Gastrocnemius medialis (tissue), 4 donors: Measurements from ENCODE around the gene CD47. TPM values are rescaled to one million over a fixed set of nuclear protein-coding genes. Genes with fewer than 3 reads are reported as not detected.

Experiments used
- ATAC-seq, 2 donors: fragments of 150-250 bp; one replicate each; pipeline ENCODE4 v1.9.1; 2016
- DNase-seq, 2 donors: peaks; one replicate each; pipeline ENCODE4 v3.0.0-alpha.2; 2019
- H3K27ac ChIP-seq, 4 donors: fragments of 200-600 bp; sonication (generic); 1 replicate in 1 of 4; 2 replicates in 3 of 4; pipeline ENCODE4 v1.5.1; 2016 to 2018; ENCODE audit warnings: mild to moderate bottlenecking in 2 of 4, moderate library complexity in 1 of 4
- H3K27me3 ChIP-seq, 3 donors: fragments of 200-600 bp; sonication (generic) in 2 of 3; 1 replicate in 1 of 3; 2 replicates in 2 of 3; pipeline versions ENCODE4 v1.5.1 to v1.6.0; 2016 to 2019; ENCODE audit warnings: mild to moderate bottlenecking in 1 of 3, moderate library complexity in 1 of 3
- H3K36me3 ChIP-seq, 2 donors: fragments of 200-600 bp; sonication (generic) in 1 of 2; one replicate each; pipeline ENCODE4 v1.5.1; 2017 to 2018
- H3K4me1 ChIP-seq, 2 donors: fragments of 200-600 bp; sonication (generic) in 1 of 2; one replicate each; pipeline ENCODE4 v1.5.1; 2016 to 2017; ENCODE audit warnings: mild to moderate bottlenecking in 2 of 2
- H3K4me3 ChIP-seq, 4 donors: fragments of 200-600 bp; sonication (generic) in 3 of 4; 1 replicate in 1 of 4; 2 replicates in 3 of 4; pipeline ENCODE4 v1.5.1; 2016 to 2019; ENCODE audit warnings: mild to moderate bottlenecking in 2 of 4
- H3K9me3 ChIP-seq, 3 donors: fragments of 200-600 bp; sonication (generic) in 2 of 3; 1 replicate in 1 of 3; 2 replicates in 2 of 3; pipeline ENCODE4 v1.5.1; 2016 to 2019
- POLR2A ChIP-seq, 2 donors: fragments of 450-650 bp; IDR thresholded peaks; one replicate each; pipeline ENCODE4 v1.6.1; 2017; ENCODE audit warnings: antibody characterized with exemption in 2 of 2, mild to moderate bottlenecking in 2 of 2, moderate library complexity in 2 of 2
- in situ Hi-C, 4 donors: fragments of 200-750 bp; cut with MboI; loops; one replicate each; pipeline versions ENCODE4 v1.15.0 to v1.8.0; 2017; ENCODE audit warnings: low sequenced_read_pairs in 4 of 4
- intact Hi-C: fragments of 100-400 bp; cut with DNase I; formaldehyde crosslinking; loops from one replicate; pipeline ENCODE4 v1.15.1; 2023; ENCODE audit warnings: low total_unique reads
- total RNA-seq, 4 donors: library from RNA; depleted of rRNA; stranded (reverse); fragments of >200 nt; gene quantifications; one replicate each; pipeline versions ENCODE4 v1.1.0 to v1.2.3, GENCODE V29; 2016
- TF ChIP-seq, protein P1 (sequence below), 5 experiments: fragments of 450-650 bp in 3 of 5; fragments of 200-600 bp in 2 of 5; sonication (generic) in 2 of 5; IDR thresholded peaks in 4 of 5; conservative IDR thresholded peaks in 1 of 5; 1 replicate in 4 of 5; 2 replicates in 1 of 5; pipeline ENCODE4 v1.5.1; 2016 to 2019; ENCODE audit warnings: antibody characterized with exemption in 5 of 5, mild to moderate bottlenecking in 3 of 5, moderate library complexity in 3 of 5

CD47 gene
- total RNA-seq, 4 donors from 2014 or later, result 14.5 to 30.3 (median 22.4) TPM

DNA sequence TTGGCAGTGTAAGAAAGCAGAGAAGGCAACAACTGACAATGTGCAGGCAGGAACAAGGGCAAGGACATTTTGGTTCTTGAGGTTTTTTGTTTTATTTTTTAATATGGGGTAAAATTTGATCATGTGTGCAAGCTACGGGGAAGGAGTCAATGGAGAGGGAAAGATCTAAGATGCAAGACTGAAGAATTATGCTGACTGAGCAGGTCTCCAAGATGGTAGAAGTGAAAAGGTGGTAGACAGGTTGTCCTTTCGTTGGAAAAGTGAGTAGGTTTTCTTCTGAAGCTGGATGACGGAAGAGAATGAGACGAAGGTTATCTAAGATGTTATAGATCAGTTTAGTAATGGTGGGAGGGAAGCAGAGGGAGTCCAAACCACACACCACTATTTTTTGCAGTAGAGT, 4.2 kb downstream of the CD47 start:
- in situ Hi-C loops (no loop called here), intact Hi-C loops (loop anchor here (10.0 kb wide), 1 partner anchor 102 kb away; no protein-coding TSS in a partner anchor)
- no peak overlapping the region for H3K4me3 ChIP-seq
- H3K4me1 ChIP-seq, result peaks cover 11 to 15% of the 10 kb centered on the region in 2 donors
- ATAC-seq (no peak), DNase-seq (no peak)
- H3K27ac ChIP-seq, result no peak overlapping the region
- TF ChIP-seq, protein P1, sequence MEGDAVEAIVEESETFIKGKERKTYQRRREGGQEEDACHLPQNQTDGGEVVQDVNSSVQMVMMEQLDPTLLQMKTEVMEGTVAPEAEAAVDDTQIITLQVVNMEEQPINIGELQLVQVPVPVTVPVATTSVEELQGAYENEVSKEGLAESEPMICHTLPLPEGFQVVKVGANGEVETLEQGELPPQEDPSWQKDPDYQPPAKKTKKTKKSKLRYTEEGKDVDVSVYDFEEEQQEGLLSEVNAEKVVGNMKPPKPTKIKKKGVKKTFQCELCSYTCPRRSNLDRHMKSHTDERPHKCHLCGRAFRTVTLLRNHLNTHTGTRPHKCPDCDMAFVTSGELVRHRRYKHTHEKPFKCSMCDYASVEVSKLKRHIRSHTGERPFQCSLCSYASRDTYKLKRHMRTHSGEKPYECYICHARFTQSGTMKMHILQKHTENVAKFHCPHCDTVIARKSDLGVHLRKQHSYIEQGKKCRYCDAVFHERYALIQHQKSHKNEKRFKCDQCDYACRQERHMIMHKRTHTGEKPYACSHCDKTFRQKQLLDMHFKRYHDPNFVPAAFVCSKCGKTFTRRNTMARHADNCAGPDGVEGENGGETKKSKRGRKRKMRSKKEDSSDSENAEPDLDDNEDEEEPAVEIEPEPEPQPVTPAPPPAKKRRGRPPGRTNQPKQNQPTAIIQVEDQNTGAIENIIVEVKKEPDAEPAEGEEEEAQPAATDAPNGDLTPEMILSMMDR (IDR thresholded peaks at IDR 0.05 in 4 of 5, conservative IDR thresholded peaks at IDR 0.05 in 1 of 5), result no peak
- TF ChIP-seq POLR2A (IDR thresholded peaks at IDR 0.05), result no peak
- H3K36me3 ChIP-seq, result no peaks in the 10 kb centered on the region
- no peaks in the 10 kb centered on the region for H3K27me3 ChIP-seq
- H3K9me3 ChIP-seq, result no peaks in the 10 kb centered on the region

DNA sequence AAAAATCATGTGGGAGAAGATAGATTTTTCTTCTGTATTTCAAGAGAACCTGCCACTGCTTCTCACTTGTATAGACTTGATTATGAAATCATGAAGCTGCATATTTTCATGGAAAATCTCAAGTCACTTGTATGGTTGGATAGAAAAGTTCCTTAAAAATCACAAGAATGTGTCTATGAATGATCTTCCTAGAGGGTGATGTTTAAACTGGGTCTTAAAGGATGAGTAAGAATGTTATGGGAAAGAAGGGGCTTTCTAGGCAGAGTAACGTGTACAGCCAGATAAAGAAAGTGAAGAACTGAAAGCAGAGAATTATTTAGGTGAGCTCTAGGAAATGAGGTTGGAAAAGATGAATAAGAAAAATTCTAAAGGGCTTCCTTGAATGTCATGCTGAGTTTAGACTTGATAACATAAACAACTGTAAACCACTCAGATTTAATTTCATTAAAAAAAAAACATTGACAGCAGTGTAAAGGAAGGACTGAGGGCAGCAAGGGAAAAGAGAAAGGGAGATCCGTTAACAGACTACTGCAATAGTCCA, 5.0 kb downstream of the CD47 start:
- Histone ChIP-seq H3K27ac (no peak overlapping the region), H3K4me1 (peaks cover 11 to 15% of the 10 kb centered on the region in 2 donors), H3K27me3 (no peaks in the 10 kb centered on the region), H3K9me3 (no peaks in the 10 kb centered on the region), H3K36me3 (no peaks in the 10 kb centered on the region), H3K4me3 (no peak overlapping the region)
- intact Hi-C loops (loop anchor here (10.0 kb wide), 1 partner anchor 101 kb away; no protein-coding TSS in a partner anchor), in situ Hi-C loops (no loop called here)
- no peak for ATAC-seq
- no peak for DNase-seq
- TF ChIP-seq, protein P1 (IDR thresholded peaks at IDR 0.05 in 4 of 5, conservative IDR thresholded peaks at IDR 0.05 in 1 of 5), result no peak
- no peak for TF ChIP-seq POLR2A (IDR thresholded peaks at IDR 0.05)

DNA sequence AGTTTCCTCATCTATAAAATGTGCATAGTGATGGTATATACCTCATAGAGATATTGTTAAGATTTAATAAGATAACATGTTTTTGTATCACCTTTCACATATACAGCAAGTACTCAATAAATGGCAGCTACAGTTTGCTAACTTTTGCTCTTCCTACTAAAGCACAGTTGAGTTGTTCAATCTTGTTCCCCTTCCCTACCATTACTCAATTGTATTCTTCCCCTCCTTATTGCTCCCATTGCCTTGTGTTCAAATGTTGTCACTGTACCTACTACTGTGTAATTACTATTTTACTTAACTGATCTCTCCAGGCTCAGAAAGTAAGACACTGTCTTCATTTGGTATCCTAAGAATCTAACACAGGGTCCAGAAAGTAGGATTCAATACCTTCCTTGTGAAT, 5.5 kb downstream of the CD47 start:
- no peak for DNase-seq
- Histone ChIP-seq H3K4me1 (peaks cover 15% of the 10 kb centered on the region in 2 donors), H3K27ac (no peak overlapping the region), H3K9me3 (no peaks in the 10 kb centered on the region), H3K27me3 (no peaks in the 10 kb centered on the region), H3K4me3 (no peak overlapping the region), H3K36me3 (no peaks in the 10 kb centered on the region)
- no peak for TF ChIP-seq POLR2A (IDR thresholded peaks at IDR 0.05)
- TF ChIP-seq, protein P1 (IDR thresholded peaks at IDR 0.05 in 4 of 5, conservative IDR thresholded peaks at IDR 0.05 in 1 of 5), result no peak
- ATAC-seq, result no peak
- in situ Hi-C loops, result no loop called here
- intact Hi-C loops, result loop anchor here (10.0 kb wide), 1 partner anchor 101 kb away; no protein-coding TSS in a partner anchor

DNA sequence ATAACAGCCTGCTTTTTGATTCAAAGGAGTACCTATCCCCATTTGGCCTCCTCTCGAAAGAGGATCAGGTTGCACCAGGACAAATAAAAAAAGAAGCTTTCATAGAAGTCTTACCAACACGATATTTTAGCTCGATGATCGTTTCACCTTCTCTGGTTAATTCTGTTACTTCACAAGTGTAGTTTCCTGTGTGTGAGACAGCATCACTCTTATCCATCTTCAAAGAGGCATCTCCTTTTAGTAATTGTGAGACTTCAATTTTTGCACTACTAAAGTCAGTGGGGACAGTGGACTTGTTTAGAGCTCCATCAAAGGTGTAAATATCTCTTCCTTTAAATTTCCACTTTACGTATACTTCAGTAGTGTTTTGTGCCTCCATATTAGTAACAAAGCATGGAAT, 11.0 kb downstream of the CD47 start:
- peaks cover 11 to 13% of the 10 kb centered on the region in 2 donors for H3K4me1 ChIP-seq
- in situ Hi-C loops, result no loop called here
- no peaks in the 10 kb centered on the region for H3K27me3 ChIP-seq
- H3K4me3 ChIP-seq, result no peak overlapping the region
- H3K9me3 ChIP-seq, result no peaks in the 10 kb centered on the region
- no peak for ATAC-seq
- no peak overlapping the region for H3K27ac ChIP-seq
- DNase-seq, result no peak
- H3K36me3 ChIP-seq, result no peaks in the 10 kb centered on the region
- TF ChIP-seq POLR2A (IDR thresholded peaks at IDR 0.05), result no peak
- TF ChIP-seq, protein P1 (IDR thresholded peaks at IDR 0.05 in 4 of 5, conservative IDR thresholded peaks at IDR 0.05 in 1 of 5), result no peak
- intact Hi-C loops, result loop anchor here (10.0 kb wide), 1 partner anchor 95 kb away; no protein-coding TSS in a partner anchor

DNA sequence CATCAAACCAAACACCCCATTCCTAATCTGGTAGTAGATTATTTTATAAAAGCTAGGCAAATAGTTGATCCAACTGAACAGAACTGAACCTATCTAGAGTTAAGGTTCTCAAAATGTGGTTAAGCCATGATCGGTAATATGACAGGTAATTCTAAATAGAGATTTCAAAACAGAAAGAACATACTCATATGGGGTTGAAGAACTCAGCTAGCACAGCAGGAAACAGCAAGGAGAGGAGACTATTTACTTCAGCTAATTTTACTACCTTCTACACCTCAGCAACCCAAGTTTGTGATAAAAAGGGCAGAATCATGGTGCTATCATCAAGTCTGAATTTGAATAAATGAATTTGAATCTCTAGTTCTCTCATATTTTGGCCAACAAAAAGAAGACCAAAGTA, 11.8 kb downstream of the CD47 start:
- no peak for TF ChIP-seq POLR2A (IDR thresholded peaks at IDR 0.05)
- TF ChIP-seq, protein P1 (IDR thresholded peaks at IDR 0.05 in 4 of 5, conservative IDR thresholded peaks at IDR 0.05 in 1 of 5), result no peak
- Histone ChIP-seq H3K36me3 (no peaks in the 10 kb centered on the region), H3K27ac (no peak overlapping the region), H3K27me3 (no peaks in the 10 kb centered on the region), H3K4me3 (no peak overlapping the region), H3K9me3 (no peaks in the 10 kb centered on the region), H3K4me1 (peaks cover 5 to 9% of the 10 kb centered on the region in 2 donors)
- in situ Hi-C loops (no loop called here), intact Hi-C loops (no loop called here)
- ATAC-seq (no peak), DNase-seq (no peak)
